KBM-7 (cell line): ENCODE results near the gene TRPV4.
A peak's percentile ranks its signal among the peaks of the same experiment; 100 is the strongest.

Experiments
- DNase-seq: peaks from one replicate; pipeline ENCODE4 v3.0.0-alpha.2; 2015
- in situ Hi-C: fragments of 300-500 bp; cut with MboI; formaldehyde crosslinking; loops from 2 replicates; pipeline ENCODE4 v1.14.3; 2020; ENCODE audit warnings: low sequenced_read_pairs, low pct_unique_long_range_greater_than_20kb, mixed read lengths

TRPV4 gene

DNA sequence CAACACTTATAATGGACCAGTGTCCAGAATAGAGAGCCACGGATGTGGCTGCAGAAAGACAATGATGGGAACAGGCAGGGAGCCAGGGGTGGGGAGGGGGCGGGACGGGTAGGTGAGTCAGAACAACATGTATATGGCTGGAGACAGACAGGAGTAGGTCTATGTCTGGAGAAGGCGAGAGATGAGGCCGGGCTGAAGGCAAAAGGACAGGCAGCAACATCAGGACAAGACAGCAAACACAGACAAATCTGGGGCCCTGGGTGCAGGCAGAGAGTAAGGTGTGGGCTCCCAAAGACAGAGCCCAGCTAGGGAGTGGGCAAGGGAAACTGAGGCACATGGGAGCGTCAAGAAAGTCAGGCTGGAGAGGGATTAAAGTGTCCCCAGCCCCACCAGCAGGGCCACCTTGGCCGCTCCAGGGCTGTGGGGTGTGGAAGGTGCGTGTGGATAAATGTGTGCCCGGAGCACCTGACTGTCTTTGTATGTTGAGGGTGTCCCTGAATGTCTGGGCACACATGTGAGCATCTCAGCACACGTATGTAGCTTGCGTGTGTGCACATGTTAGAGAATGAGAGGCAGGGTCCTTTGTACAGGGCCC lies 75.4 kb downstream of the TRPV4 start:
- in situ Hi-C loops = no loop called here
- DNase-seq = no peak

DNA sequence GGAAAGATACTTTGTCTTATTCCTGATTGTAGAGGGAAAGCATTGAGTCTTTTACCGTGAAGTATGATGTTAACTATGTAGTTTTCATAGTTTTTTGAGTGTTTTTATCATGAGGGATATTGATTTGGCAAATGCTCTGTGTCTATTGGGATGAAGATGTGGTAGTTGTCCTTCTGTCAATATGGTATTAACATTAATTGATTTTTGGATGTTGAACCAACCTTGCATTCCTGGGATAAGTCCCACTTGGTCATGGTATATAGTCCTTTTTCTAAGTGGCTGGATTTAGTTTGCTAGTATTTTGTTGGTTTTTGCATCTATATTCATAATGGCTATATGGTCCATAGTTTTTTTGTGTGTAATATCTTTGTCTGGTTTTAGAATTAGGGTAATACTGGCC lies 76.7 kb downstream of the TRPV4 start:
- DNase-seq = no peak
- in situ Hi-C loops = no loop called here

DNA sequence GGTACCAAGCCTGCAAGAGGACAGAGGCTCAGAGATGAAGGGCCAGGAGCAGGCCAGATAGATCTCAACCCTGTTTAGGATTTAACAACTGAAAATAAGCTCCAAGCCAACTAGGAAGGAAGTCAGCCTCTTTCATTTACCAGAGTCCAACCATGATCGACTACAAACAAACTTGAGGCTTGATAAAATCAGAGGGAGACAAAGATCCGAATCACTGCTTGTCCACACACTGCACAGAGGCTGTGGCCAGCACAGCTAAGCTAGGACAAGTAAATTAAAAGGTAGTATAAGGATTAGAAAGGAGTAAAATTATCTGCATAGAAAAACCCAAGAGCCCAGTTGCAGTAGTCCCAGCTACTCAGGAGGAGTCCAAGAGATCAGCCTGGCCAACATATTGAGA lies 79.2 kb downstream of the TRPV4 start:
- in situ Hi-C loops = no loop called here
- DNase-seq = no peak

DNA sequence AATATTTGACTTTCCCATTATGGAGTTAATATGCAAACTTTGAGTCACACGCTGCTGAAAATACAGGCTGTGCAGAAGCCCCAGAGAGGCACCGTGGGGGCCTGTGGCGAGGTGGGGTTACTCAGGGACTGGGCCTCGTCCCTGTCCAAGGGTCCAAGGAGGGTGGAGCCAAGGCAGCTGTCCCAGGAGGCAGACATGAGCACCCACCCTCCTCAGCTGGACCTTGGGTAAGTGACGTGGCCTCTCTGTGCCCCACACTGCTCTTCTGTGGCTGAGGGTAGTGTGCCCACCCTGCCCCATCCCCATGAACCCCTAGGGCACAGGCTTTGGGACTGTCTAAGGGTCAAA lies 80.2 kb downstream of the TRPV4 start:
- in situ Hi-C loops = no loop called here

DNA sequence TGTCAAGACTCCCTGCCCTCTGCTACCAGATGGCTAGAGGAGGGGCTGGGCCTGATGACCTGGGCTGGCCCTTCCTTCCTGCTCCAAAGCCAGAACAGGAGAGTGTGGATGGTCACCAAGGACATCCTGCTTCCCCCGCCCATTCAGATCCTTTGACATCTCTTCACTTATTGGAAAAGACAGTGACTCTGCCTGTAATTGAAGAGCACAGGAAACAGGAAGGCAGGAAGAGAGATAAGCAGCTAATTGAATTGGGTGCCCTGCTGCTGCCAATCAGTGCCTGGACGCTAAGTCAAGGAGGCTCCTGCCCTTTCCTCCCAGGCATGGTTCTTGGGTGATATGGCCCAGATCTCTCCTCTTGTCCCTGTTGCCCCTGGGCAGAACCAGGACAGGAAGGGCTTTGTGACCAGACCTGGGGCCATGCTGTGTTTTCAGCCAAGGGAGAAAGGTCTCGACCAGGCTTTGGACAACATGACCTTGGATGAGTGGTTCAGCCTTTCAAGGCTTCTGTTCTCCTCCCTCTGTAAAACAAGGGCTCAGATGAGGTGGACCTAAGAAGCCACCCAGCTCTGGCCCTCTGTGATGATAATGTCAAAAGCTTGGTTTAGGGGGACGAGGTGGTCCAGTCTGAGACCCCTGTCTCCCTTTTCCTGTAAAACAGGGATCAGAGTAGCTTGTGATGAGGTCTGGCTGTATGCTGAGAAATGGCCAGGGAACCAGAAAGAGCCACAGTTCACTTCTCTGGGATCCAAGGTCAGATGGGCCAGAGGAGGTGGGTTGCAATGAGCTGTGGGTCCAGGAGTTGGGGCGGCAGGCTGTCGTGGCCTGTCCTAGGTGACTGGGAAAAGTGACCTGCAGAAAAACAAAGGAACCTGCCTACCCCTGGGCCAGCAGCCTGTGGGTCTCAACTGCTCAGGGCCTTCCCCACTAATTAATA lies 80.8 kb downstream of the TRPV4 start:
- in situ Hi-C loops = no loop called here
- DNase-seq = no peak

More for the DNA sequence above, 80.2 kb downstream of the TRPV4 start:
- DNase-seq = no peak

DNA sequence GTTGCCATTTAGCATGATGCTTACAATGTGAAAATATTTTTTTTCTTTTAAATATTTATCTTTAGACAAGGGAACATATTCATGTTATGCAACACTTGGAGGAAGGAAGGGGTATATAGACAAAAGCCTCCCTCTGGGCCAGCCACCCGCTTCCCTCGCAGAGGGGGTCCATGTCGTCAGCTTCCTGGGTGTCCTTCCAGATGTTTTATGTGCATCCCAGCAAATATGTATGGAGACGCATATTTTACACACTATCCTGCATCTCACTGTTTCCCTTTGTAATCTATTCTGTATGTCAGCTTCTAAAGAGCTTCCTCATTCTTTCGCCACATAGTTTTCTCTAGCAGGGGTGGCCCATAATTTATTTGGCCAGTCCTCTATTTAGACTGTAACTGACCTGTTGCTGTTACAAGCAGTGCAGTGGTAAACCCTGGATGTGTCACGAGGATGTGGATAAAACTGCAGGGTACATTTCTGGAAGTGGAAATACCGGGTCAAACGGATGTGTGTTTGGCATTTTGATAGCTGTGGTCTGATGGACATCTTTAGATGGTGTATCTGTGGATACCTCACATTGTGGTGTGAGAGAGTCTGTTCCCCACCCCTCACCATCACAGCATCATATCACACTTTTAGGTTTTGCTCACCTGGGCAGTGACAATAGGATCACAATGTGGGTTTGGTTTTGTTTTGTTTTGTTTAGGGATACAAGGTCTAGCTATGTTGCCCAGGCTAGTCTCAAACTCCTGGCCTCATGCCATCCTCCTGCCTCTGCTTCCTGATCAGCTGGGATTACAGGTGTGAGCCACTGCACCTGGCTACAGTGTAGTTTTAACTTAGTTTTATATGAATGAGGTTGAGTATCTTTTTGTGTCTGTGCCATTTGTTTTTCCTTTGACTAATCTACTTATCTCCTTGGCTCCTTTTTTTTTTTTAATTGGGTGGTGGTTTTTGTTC lies 87.9 kb downstream of the TRPV4 start:
- in situ Hi-C loops = no loop called here
- DNase-seq = no peak

DNA sequence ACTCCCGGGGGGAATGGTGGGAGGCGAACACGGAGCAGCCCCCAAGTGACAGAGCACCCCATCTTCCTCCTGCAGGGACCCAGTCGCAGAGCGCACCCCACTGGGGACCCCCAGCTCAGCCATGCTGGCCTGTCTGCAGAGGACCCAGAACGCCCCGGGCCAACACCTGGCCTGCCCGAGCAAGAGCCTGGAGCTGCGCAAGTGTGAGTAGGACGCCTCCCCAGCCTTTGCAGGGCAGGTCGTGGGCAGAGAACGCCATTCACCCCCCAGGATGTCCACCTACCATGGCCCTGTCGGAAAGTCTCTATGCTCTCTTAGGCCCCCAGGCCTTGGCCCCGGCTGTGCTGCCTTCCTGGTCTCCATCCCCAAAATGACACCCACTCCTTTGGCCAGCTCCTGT lies 89.2 kb downstream of the TRPV4 start:
- in situ Hi-C loops = no loop called here
- DNase-seq = no peak

DNA sequence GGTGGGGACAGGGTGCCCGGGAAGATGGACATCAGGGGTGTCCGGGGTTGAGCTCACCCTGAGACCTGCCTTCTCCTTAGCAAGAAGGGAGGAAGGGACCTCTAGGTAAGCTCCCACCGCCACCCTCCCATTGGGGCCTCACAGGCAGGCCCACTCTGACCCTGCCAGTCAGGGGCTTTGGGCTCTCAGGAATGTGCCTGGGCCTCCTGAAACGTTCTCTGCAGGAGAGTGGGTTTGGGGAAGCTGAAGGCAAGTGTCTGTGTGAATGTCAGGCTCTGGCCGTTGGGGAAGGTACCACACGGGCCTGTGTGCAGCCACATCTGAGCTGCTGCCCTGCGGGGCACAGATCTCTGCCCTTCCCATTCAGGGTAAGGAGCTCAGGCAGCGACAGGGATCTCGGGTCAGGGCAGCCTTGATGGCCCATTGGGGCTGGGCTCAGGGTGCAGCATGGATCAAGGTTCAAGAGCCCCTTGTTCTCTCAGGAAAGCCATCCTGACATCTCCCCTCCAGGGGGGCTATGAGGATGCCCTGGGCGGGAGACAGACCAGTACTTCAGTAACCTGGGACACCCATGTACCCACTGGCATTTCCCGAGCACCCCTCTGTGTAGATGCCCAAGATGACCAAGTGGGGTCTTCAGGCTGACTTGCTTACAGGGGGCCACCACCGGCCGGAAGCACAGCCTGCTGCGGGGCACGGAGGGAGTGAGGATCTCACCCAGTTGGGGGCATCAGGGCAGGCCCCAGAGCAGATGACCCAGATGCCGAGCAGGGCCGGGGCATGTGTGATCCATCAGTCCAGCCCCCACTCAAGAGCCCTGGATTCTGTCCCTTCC lies 89.9 kb downstream of the TRPV4 start:
- in situ Hi-C loops = no loop called here
- DNase-seq = no peak

DNA sequence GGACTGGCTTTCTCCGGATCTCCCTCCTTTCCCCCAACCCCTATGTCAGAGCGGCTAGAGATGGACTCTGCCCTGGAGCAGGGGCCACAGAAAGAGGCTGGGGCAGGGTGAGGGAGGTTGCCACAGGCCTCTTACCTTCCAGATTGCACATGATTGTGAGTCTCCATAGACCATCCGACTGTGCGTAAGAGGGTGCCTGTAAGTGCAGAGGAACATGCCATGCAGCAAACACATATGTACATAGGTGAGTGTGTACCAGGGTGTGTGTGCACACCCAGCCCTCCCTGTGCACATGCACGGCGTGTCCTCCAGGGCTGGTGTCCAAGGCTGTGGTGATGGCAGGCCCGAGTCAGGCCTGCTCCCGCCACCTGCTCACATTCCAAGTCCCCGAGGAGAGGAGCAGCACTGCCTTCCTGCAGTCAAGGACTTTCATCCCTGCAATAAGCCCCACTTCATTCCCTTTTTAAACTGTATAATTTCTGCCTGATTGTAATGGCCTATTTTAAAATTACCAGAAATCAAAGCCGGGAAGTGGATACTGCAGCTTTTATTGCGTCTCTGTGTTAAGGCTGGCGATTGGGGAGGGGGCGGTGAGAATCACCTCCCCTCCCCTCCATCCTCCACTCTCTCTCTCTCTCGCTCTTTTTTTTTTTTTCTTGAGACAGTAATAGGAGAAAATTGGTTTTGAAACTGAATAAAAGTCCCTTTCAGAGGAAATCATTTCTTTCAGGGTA lies 91.1 kb downstream of the TRPV4 start:
- in situ Hi-C loops = no loop called here
- DNase-seq = no peak

DNA sequence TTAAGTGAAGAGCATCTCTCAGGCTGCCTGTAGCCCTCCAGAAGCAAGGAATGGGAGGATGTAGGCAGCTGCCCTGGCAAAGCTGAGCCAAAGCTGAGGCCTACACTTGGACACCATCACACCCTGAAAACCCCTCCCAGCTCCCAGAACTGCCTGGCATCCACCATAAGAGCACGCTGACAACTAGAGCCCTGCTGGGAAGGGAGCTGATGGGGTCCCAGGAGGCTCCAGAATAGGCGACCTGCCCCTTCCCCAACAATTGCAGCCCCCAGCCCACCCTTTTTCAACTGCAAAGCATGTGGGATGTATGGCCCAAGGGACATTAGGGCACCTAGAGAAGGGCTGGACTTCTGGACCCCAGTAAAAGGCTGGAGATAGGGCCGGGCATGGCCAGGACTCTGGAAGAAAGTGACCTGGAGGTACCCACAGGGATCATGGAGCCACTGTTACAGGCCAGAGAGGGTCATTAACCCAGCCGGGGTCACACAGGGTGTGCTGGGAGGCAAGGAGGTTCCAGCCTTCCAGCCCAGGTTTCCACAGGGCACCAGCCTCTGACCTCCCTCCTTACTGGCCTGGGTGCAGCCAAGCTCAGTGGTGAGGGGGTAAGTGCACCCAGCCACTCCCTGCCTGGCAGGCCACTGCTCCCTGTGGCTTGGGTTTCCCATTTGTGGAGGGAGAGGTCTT lies 91.8 kb downstream of the TRPV4 start:
- in situ Hi-C loops = no loop called here
- no peak for DNase-seq

DNA sequence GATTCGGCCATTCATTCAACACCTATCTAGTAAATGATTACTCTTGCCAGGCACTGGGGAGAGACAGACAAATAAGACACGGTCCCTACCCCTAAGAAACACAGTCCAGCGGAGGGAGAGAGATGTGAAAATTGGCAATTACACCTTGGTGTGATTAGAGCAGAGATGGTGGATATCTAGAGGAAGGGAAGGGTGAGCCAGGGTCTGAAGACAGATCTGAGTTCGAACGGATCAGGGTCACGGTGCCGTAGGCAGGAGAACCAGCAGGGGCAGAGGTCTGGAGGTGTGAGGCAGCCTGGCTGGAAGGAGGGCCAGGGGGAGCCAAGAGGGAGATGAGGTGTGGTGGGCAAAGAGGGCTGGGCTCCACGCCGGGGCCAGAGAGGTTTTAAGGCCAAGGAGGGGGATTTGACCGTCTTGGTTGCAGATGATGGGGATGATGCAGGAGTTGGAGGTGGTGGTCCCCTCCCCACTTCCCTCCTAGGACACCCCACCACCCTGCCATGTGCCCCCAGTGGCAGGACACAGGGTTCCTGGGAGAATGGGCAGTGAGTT lies 92.4 kb downstream of the TRPV4 start:
- DNase-seq = no peak
- in situ Hi-C loops = no loop called here

DNA sequence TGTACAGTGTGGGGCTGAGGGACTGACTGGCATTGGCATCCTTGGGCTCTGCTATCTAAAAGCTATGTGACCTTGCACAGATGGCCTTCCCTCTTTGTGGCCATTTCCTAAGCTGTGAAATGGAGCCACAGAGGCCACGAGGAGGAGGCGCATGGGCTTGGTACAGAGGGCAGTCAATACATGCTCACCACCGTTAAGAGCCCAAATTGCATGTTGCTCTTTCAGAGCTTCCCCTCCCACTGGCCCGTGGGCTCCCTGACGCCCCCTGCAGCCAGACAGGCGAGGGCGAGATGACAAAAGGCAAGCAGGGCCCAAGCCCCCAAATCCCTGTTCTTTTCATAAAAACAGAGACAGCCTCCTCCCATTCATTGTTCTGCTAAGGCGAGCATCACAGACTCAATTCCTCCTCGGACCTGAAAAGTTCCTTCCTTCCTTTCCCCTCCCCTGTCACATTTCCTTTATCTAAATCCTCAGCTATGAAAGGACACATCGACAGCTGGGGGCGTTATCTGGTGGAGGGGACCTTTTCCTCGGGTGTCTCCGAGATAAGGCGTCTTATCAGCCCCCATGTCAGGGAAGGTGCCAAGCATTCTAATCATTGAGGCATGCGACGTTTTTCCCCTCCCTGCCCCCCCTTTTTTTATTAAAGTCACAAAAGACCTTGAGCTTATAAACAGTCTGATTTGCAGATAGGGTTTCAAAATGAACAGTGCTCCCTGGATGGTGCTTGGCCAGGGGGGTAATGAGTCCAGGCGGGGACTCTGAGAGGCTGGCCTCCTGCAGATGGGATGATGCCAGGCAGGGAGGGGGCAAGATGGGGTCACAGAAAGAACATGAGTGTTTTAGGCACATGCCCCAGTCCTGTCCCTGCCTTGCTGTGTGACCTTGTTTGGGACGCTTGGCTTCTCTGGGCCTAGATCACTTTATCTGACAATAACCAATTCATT lies 93.2 kb downstream of the TRPV4 start:
- DNase-seq = peak; percentile 28
- in situ Hi-C loops = no loop called here

DNA sequence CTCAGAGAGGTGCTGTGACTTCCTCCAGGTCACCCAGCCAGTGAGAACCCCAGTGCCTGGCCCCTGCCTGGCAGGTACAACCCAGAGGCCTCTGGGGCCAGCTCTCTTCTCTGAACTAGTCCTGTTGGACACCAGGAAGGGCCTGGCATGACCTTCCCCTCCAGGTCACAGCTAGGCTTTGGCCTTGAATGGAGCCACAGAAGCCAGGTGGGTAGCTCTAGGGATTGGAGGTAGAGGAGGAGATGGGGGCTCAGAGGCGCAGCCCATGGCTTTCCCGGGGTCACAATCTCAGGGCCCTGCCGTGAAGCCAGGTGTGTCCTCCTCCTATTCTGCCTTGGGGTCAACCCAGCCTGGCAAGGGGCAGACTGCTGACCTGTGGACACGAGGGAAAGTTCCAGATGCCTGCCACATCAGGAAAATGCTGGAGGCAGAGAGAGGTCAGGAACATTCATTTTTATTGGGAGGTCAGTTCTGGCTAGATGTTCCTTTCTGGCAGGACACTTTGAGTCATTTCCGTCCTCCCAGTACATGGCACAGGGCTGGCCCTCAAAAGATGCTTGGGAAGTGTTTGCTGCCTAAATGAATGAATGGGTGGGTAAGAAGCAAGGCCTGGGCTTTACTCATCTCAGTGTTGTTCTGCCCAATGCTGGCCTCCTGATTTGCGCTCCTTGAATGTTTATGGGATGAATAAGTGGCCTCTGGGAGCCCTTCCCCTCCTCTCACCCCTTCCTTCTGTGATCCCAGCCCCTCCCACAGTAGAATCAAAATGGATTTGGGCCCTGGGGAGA lies 94.1 kb downstream of the TRPV4 start:
- in situ Hi-C loops = no loop called here
- DNase-seq = no peak

DNA sequence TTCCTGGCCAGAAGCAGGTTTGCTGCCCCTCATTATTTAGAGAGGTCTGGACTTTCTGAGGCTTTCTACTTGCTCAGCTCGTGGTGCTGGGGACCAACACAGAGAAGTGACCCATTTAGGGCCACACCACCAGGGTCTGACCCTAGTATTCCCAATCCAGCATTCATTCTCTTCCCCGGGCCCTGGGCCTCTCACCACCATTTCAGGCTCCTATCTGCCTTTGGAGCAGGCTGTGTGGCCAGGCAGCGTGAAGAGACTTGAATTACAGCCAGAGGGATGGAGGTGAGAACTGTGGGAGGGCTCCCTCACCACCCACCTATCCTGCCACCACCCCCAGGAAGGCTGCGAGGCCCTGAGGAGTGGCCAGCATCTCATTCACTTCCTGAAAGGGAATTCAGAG lies 95.0 kb downstream of the TRPV4 start:
- in situ Hi-C loops = no loop called here
- DNase-seq = no peak

DNA sequence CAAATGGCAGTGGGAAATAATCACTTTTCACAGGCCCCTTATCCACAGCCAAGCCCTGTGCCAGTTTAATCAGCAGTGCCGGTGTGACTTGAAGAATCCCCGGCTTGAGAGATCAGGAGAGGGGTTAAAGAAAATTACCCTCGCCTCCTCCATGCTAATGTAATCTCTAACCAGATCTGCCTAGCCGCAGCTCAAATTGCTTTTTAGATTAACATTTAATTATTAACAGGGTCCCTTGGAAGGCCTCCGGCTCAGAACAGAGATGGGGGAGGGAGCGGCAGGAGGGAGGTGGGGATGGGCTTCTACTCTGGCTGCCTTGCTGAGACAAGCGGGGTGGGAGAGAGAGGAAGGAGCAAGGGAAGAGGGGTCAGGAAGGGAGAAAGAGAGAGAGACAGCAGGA lies 95.6 kb downstream of the TRPV4 start:
- DNase-seq = no peak
- in situ Hi-C loops = no loop called here

DNA sequence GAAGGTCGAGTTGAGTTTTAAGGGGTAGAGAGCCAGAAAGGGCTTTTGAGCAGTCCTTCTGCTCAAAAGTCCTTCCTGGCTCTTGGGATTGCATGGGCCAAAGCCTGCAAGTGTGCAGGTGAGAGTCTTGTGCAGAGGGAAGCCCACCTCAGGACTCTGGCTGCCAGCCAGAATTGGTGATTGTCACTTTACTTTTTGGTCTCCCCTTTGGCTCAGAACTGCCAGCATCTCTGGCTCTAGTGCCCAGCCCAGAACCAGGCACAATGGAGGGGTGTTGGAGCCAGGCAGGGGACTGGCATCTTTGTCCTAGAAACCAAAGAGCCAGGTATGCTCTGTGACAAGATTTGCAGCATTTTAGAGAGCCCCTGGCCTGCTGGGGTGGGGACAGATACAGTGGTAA lies 96.1 kb downstream of the TRPV4 start:
- no peak for DNase-seq
- in situ Hi-C loops = no loop called here
